Cerebellar cortex (tissue), 1 donor: ENCODE results near the gene SQSTM1.
"Not testable (repeated sequence)": the region's sequence is repeated elsewhere in the genome, so short reads cannot be mapped to it uniquely, and the experiment has no call there.

Source experiments
- DNase-seq: peaks from one replicate; pipeline ENCODE4 v3.0.0-alpha.2; 2015; ENCODE audit warnings: low spot score

The SQSTM1 gene

GRCh38 chr5:179824745-179825112 lies 4.0 kb downstream of the SQSTM1 start:
- DNase-seq: no peak

- peak; percentile 87 for DNase-seq
These were observed 5.0 kb downstream of the SQSTM1 start for GRCh38 chr5:179825655-179826182.

- DNase-seq: no peak
These were observed 7.0 kb downstream of the SQSTM1 start for GRCh38 chr5:179827680-179828079.

DNA sequence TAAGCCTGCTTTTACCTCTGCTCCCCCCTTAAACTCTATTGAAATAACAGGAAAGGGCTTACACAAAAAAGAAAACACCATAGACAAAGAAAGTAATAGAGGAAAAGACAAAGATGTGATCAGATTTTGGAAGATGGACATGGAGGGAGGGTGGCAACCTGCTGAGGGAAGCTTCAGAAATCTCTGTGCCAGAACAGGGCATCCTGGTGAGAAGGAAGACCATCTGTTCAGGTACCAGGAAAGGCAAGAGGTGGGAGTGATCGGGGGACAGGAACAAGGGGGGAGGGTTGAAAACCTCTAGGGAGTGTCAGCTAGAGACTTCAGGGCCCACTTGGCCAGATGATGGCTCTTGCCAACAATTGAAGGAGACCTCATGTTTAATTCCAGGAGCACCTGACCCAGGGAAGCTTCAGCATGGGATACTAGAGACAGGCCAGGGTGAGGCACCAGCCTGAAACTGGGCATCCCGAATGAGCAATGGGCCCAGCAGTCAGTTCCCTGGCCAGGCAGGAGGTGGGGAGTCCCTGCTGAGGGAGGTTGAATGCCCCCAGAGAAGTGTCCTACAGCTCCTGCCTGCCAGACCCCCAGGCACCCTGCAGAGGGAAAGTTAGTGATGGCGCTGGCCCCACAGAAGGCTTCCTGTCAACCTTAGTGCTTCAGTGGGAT lies 8.2 kb downstream of the SQSTM1 start:
- DNase-seq: peak; percentile 73

DNA sequence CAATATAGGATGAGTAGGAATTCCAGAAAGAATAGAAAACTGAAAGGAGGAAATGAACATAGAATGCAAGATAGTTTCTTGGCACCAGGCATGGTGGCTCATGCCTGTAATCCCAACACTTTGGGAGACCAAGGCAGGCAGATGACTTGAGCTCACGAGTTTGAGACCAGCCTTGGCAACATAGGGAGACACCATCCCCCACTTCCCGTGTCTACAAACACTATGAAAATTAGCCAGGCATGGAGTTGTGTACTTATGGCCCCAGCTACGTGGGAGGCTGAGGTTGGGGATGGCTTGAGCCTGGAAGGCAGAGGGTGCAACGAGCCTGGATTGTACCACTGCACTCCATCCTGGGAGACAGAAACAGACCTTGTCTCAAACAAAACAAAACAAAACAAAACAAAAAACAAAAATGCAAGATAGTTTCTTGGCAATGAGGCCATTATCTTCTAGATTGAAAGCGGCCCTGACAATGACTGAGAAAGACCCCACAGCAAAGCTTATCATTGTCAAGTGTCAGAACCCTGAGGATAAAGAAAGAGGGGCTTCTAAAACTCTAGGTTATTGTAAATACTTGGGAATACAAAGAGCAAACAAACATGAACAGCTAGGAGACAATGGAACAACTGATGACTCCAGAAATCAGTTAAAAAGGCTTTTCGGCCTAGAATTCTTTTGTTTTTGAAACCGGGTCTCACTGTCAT lies 9.2 kb downstream of the SQSTM1 start:
- DNase-seq: no peak

DNA sequence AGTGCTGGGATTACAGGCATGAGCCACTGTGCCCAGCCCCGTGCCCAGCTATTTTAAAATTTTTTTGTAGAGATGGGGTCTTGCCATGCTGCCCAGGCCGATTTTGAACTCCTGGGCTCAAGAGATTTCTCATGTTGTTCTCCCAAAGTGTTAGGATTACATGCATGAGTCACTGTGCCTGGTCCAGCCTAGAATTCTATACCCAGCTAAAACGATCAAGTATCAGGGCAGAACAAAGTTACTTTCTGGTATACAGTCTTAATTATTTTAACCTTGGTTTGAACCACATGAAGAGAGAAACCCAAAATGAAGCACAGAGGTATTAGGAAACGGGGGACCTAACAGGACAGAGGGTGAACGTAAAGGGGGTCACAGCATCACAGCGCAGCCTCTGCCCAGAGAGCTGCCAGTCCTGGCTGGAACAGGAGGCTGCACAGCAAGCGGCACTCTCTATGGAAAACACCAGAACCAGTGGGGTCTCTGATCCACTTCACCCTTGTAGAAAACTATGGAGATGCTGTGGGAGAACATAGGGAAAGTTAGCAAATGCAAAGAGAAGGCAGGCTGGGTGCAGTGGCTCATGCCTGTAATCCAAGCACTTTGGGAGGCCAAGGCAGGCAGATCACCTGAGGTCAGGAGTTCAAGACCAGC lies 10.2 kb downstream of the SQSTM1 start:
- no peak for DNase-seq

- no peak for DNase-seq
These were observed 11.5 kb downstream of the SQSTM1 start for GRCh38 chr5:179832039-179832745.

- peak; percentile 85 for DNase-seq
These were observed 12.5 kb downstream of the SQSTM1 start for GRCh38 chr5:179833056-179833708.

DNA sequence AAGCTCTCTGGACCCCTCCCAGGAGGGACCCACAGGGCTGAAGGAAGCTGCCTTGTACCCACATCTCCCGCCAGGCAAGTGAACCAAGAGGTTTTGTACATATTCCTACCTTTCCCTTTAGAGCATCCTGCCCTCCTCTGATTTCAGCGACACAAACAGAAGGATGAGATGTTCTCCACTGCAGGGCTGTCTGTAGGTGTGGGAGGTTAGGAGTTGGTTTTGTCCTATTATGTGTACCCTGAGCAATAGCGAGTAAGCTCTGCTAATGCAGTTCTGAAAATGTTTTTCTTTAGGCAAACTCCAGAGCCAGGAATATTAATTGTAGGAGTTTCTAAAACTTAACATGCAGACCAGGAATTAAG lies 13.0 kb downstream of the SQSTM1 start:
- DNase-seq: no peak

GRCh38 chr5:179834120-179834519 lies 13.4 kb downstream of the SQSTM1 start:
- no peak for DNase-seq

DNA sequence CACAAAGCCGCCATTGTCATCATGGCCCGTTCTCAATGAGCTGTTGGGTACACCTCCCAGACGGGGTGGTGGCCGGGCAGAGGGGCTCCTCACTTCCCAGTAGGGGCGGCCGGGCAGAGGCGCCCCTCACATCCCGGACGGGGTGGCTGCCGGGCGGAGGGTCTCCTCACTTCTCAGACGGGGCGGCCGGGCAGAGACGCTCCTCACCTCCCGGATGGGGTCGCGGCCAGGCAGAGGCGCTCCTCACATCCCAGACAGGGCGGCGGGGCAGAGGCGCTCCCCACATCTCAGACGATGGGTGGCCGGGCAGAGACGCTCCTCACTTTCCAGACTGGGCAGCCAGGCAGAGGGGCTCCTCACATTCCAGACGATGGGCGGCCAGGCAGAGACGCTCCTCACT lies 14.2 kb downstream of the SQSTM1 start:
- not testable (repeated sequence) for DNase-seq

- no peak for DNase-seq
These were observed 15.7 kb downstream of the SQSTM1 start for GRCh38 chr5:179836225-179837019.

GRCh38 chr5:179837076-179838011 lies 16.6 kb downstream of the SQSTM1 start:
- no peak for DNase-seq

DNA sequence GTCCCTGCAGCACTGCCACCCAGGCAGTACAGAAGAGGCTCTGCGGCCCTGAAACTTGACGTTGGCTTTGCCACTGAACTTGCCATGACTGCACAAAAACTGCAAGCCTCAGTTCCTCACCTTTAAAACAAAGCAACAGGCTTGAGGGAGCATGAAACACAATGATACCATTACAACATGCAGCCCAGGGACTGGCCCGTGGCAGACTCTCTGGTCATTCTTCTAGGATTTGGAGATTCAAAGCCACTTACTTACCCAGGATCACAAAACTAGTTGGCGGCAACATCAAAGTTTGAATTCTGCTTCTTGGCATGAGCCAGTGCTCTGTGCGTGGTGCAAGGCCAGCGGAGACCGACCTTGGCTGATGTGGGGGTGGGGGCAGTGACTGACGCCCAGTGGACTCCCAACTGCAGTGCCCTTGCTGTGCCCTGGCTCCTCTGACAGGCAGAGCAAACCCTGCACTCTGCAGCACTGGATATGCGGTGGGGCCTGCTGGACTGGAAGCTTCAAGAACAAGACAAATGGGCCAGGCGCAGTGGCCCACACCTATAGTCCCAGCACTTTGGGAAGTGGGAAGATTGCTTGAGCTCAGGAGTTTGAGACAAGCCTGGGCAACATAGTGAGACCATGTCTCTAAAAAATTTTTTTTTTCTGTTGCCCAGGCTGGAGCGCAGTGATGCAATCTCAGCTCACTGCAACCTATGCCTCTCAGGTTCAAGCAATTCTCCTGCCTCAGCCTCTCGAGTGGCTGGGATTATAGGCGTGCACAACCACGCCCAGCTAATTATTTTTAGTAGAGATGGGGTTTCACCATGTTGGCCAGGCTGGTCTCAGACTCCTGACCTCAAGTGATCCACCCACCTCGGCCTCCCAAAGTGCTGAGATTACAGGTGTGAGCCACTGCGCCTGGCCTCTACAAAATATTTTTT lies 18.9 kb downstream of the SQSTM1 start:
- DNase-seq: no peak

DNA sequence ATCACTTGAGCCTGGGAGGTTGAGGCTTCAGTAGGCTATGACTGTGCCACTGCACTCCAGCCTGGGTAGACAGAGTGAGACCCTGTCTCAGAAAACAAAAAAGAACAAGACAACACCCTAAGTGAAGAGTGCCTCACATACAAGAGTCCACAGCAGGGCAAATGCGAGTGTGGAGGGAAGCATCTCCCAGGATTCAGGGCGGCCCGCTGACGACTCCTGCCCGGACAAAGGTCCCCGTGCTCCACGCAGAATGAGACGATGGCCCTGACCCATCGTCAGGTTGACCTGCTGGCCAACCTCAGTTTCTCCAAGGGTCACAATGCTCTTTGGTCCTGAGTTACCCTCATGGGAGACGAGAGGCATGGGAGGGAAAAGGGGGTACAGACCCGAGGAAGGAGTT lies 19.6 kb downstream of the SQSTM1 start:
- no peak for DNase-seq

DNA sequence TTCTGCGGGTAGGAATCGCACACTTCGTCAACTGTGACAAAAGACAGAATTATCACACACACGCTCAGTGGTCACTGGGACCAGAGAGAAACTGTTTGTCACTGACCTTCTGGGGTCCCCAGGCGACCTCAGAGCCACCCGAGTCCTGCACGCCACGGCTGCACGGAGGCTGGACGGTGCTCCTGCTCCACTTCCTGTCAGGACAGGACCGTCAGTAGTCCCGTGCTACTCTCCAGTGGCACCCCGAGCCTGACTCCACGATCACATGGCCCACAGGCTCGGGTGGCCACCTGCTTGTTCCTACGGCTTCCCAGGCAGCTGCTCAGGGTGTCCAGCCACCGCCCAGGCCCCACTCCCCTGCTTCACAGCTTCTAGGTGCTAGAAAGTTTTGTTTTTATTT lies 20.1 kb downstream of the SQSTM1 start:
- DNase-seq: no peak

DNA sequence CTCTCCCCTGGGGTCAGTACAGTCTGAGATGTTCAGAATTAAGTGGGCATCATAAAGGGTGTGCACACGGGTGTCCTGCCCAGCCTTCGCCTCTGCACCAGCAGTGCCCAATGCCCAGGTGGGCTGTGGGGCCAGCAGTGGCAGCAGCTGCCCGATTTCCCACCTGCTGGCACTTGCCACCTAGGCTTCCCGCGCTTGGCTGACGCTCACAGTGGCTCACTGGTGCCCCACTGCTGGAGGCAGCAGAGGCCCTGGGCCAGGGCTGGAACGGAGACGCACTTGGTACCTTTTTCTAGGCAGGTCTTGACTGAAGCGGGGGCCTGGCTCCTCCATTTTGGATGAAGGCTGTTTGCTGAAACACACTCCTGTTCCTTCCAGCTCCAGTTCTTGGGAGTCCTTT lies 20.9 kb downstream of the SQSTM1 start:
- no peak for DNase-seq

DNA sequence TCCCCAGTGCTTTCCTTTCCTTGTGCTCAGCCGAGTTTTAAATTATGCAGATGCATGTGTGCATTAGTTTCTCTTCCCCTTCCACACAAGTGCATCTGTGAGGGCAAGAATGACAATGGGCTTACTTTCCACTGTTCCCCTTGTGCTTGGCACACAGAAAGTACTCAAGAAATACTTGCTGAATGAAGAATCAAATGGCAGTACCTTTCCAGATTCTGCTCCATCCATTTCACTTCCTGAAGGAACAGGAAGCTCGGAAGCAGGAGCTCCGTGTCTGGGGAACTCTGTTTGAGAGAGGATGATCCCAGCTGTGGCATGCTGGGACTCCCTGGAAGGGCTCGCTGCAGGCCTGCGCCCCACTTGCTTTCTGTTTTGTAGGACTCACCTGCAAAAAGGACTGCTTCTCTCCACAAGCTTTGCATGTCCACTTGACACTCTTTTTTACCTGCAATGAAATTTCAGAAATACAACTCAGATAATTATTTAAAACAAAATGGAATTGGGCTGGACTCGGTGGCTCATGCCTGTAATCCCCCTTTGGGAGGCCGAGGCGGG lies 32.4 kb downstream of the SQSTM1 start:
- DNase-seq: no peak

DNA sequence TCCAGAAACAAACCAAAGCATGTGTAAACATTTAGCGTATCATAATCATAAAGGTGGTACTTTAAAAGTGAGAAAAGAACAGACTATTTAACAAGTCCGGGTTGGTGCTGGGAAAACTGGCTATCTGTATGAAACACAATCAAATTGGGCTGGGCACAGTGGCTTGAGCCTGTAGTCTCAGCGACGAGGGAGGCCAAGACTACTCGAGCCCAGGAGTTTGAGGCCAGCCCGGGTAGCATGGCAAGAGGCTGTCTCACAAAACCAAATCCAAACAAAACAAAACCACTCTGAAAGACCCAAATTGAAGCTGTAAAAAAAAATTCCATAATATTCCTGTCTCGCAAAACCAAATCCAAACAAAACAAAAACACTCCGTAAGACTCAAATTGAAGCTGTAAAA lies 33.7 kb downstream of the SQSTM1 start:
- no peak for DNase-seq
